NCI-H1092 treated with DMSO at 0.1 percent for 48 hours (cell line): ENCODE data around the gene PPM1G.
"Not testable (repeated sequence)": the region's sequence is repeated elsewhere in the genome, so short reads cannot be mapped to it uniquely, and the experiment has no call there.

Experiments
- DNase-seq: peaks from one replicate; lab custom pipeline; 2025; lab: John Stamatoyannopoulos, UW

PPM1G gene

GRCh38 chr2:27375513-27376099 lies 33.8 kb downstream of the PPM1G start:
- DNase-seq, result no peak

GRCh38 chr2:27373567-27373966 lies 35.8 kb downstream of the PPM1G start:
- no peak for DNase-seq

GRCh38 chr2:27372937-27373336 lies 36.5 kb downstream of the PPM1G start:
- no peak for DNase-seq

- no peak for DNase-seq
Measured at GRCh38 chr2:27370816-27371620, 38.4 kb downstream of the PPM1G start.

GRCh38 chr2:27370026-27370815 lies 39.2 kb downstream of the PPM1G start, which contains the start of the genes EIF2B4 and SNX17:
Gene EIF2B4 (minus strand): TSS chr2:27370338. CDS start chr2:27370314, 24 bp downstream.
Gene SNX17 (plus strand): TSS chr2:27370616. CDS start chr2:27370744, 128 bp downstream.
- DNase-seq, result peak; percentile 96

GRCh38 chr2:27369471-27370025 lies 39.8 kb downstream of the PPM1G start:
- DNase-seq, result peak; percentile 34

GRCh38 chr2:27363933-27364332 lies 45.5 kb downstream of the PPM1G start:
- no peak for DNase-seq

GRCh38 chr2:27362678-27363420 lies 46.5 kb downstream of the PPM1G start:
- DNase-seq, result no peak

- DNase-seq, result peak; percentile 93
Measured at GRCh38 chr2:27356382-27357181, 52.8 kb downstream of the PPM1G start, which contains the start of gene GTF3C2. Gene GTF3C2 (minus strand): TSS chr2:27356764. CDS start chr2:27343554, 13,210 bp downstream.

GRCh38 chr2:27356056-27356381 lies 53.4 kb downstream of the PPM1G start:
- DNase-seq, result no peak

GRCh38 chr2:27354597-27354927 lies 54.8 kb downstream of the PPM1G start:
- no peak for DNase-seq

GRCh38 chr2:27353762-27354596 lies 55.4 kb downstream of the PPM1G start:
- DNase-seq, result no peak

GRCh38 chr2:27353386-27353761 lies 56.0 kb downstream of the PPM1G start:
- DNase-seq, result not testable (repeated sequence)

- DNase-seq, result no peak
Measured at GRCh38 chr2:27351802-27352598, 57.4 kb downstream of the PPM1G start.

GRCh38 chr2:27350106-27350693 lies 59.2 kb downstream of the PPM1G start:
- no peak for DNase-seq

GRCh38 chr2:27347641-27348040 lies 61.8 kb downstream of the PPM1G start:
- no peak for DNase-seq

- no peak for DNase-seq
Measured at GRCh38 chr2:27336173-27336572, 73.2 kb downstream of the PPM1G start.

GRCh38 chr2:27335311-27335710 lies 74.1 kb downstream of the PPM1G start:
- no peak for DNase-seq
